ENCODE results near the gene KATNIP.

GRCh38 chr16:27514806-27515205, 35.1 kb upstream of the KATNIP start:
- no peak for TF ChIP-seq ZNF274 (CRISPR knock-in tag; IDR thresholded peaks at IDR 0.05)
- no peak for TF ChIP-seq NCOA1 (CRISPR knock-in tag; IDR thresholded peaks at IDR 0.05)
- TF ChIP-seq ATF7 (IDR thresholded peaks at IDR 0.05), result no peak
- no peak for TF ChIP-seq ATF7 (CRISPR knock-in tag; IDR thresholded peaks at IDR 0.05)
- TF ChIP-seq ZSCAN29 (CRISPR knock-in tag; conservative IDR thresholded peaks at IDR 0.05), result no peak
- no peak for TF ChIP-seq GLI4 (CRISPR knock-in tag; IDR thresholded peaks at IDR 0.05; ENCODE audit: borderline replicate concordance)
- no peak for TF ChIP-seq ZNF598 (CRISPR knock-in tag; IDR thresholded peaks at IDR 0.05; ENCODE audit: borderline replicate concordance)
- no peak for TF ChIP-seq ZFP36L2 (CRISPR knock-in tag; IDR thresholded peaks at IDR 0.05)
- no peak for TF ChIP-seq NR2C2 (CRISPR knock-in tag; IDR thresholded peaks at IDR 0.05; ENCODE audit: borderline replicate concordance)
- no peak for TF ChIP-seq TAF1 (CRISPR knock-in tag; IDR thresholded peaks at IDR 0.05)

Measured in HepG2 (cell line).